Mesodermal cell (in vitro differentiated cells): ENCODE data around the gene PCBP3.
"Not testable (repeated sequence)": the region's sequence is repeated elsewhere in the genome, so short reads cannot be mapped to it uniquely, and the experiment has no call there.

Source experiments
- H3K27ac ChIP-seq: 2 replicates; pipeline ENCODE4 v1.7.0; 2013; ENCODE audit warnings: mild to moderate bottlenecking, low read depth, low read length, moderate library complexity; ENCODE audit not compliant: severe bottlenecking
- H3K36me3 ChIP-seq: 2 replicates; pipeline ENCODE4 v1.7.1; 2013; ENCODE audit warnings: mild to moderate bottlenecking, low read length, moderate library complexity; ENCODE audit not compliant: control insufficient read depth, insufficient read depth
- H3K4me1 ChIP-seq: one replicate; pipeline ENCODE4 v1.7.1; 2013; ENCODE audit warnings: mild to moderate bottlenecking, low read length; ENCODE audit not compliant: insufficient read depth, control insufficient read depth, poor library complexity, severe bottlenecking
- H3K4me3 ChIP-seq: 2 replicates; pipeline ENCODE4 v1.7.0; 2013; ENCODE audit warnings: low read length, control low read depth, mild to moderate bottlenecking; ENCODE audit not compliant: insufficient read depth, poor library complexity, severe bottlenecking; ENCODE audit errors: extremely low read depth
- H3K9me3 ChIP-seq: 2 replicates; pipeline ENCODE4 v1.7.1; 2013; ENCODE audit warnings: mild to moderate bottlenecking, low read length, moderate library complexity; ENCODE audit not compliant: control insufficient read depth
- WGBS, 2 experiments: methylation state at CpG; one replicate each; pipeline ENCODE4 v1.1.5; 2013; ENCODE audit warnings: missing lambda C conversion rate in 2 of 2; ENCODE audit not compliant: insufficient coverage in 2 of 2; 5-methylcytosine and 5-hydroxymethylcytosine counted together

Gene PCBP3

GRCh38 chr21:45945066-45945867, 301.7 kb downstream of the PCBP3 start:
- Histone ChIP-seq H3K4me1 (no peaks in the 10 kb centered on the region), H3K9me3 (no peaks in the 10 kb centered on the region), H3K27ac (no peak overlapping the region), H3K36me3 (no peaks in the 10 kb centered on the region), H3K4me3 (no peak overlapping the region)
- WGBS, 2 experiments = 93 to 96% methylated on average over 22 to 24 of the region's 24 CpGs

- H3K4me3 ChIP-seq = no peak overlapping the region
- WGBS, 2 experiments = 89 to 91% methylated on average over 12 of the region's 12 CpGs
- no peaks in the 10 kb centered on the region for H3K9me3 ChIP-seq
- H3K4me1 ChIP-seq = no peaks in the 10 kb centered on the region
- no peaks in the 10 kb centered on the region for H3K36me3 ChIP-seq
- no peak overlapping the region for H3K27ac ChIP-seq
Measured at GRCh38 chr21:45945868-45946210, 302.3 kb downstream of the PCBP3 start.

GRCh38 chr21:45947296-45947695, 303.8 kb downstream of the PCBP3 start:
- H3K4me3 ChIP-seq = no peak overlapping the region
- 92 to 95% methylated on average over 16 of the region's 16 CpGs for WGBS, 2 experiments
- H3K4me1 ChIP-seq = peaks cover 4% of the 10 kb centered on the region
- no peak overlapping the region for H3K27ac ChIP-seq
- no peaks in the 10 kb centered on the region for H3K36me3 ChIP-seq
- no peaks in the 10 kb centered on the region for H3K9me3 ChIP-seq

- Histone ChIP-seq H3K27ac (no peak overlapping the region), H3K9me3 (no peaks in the 10 kb centered on the region), H3K4me3 (no peak overlapping the region), H3K36me3 (no peaks in the 10 kb centered on the region), H3K4me1 (peaks cover 4% of the 10 kb centered on the region)
- WGBS, 2 experiments = 95 to 96% methylated on average over 12 to 15 of the region's 16 CpGs
Measured at GRCh38 chr21:45947716-45948255, 304.3 kb downstream of the PCBP3 start.

GRCh38 chr21:45948576-45949141, 305.1 kb downstream of the PCBP3 start:
- H3K27ac ChIP-seq = no peak overlapping the region
- WGBS, 2 experiments = 81 to 82% methylated on average over 25 to 29 of the region's 29 CpGs
- no peaks in the 10 kb centered on the region for H3K9me3 ChIP-seq
- peaks cover 11% of the 10 kb centered on the region for H3K4me1 ChIP-seq
- H3K36me3 ChIP-seq = no peaks in the 10 kb centered on the region
- H3K4me3 ChIP-seq = no peak overlapping the region

GRCh38 chr21:45949928-45950739, 306.6 kb downstream of the PCBP3 start:
- Histone ChIP-seq H3K4me1 (peaks cover 13% of the 10 kb centered on the region), H3K36me3 (no peaks in the 10 kb centered on the region), H3K9me3 (no peaks in the 10 kb centered on the region), H3K4me3 (no peak overlapping the region), H3K27ac (no peak overlapping the region)
- 89 to 90% methylated on average over 34 to 35 of the region's 35 CpGs for WGBS, 2 experiments

- no peak overlapping the region for H3K27ac ChIP-seq
- no peaks in the 10 kb centered on the region for H3K9me3 ChIP-seq
- H3K36me3 ChIP-seq = no peaks in the 10 kb centered on the region
- peaks cover 13% of the 10 kb centered on the region for H3K4me1 ChIP-seq
- H3K4me3 ChIP-seq = no peak overlapping the region
- 64 to 74% methylated on average over 11 to 15 of the region's 21 CpGs for WGBS, 2 experiments
Measured at GRCh38 chr21:45950740-45951515, 307.4 kb downstream of the PCBP3 start.

- Histone ChIP-seq H3K4me3 (no peak overlapping the region), H3K27ac (no peak overlapping the region), H3K36me3 (no peaks in the 10 kb centered on the region), H3K4me1 (peaks cover 13% of the 10 kb centered on the region), H3K9me3 (no peaks in the 10 kb centered on the region)
- WGBS, 2 experiments = 88 to 89% methylated on average over 15 of the region's 15 CpGs
Measured at GRCh38 chr21:45951676-45952075, 308.2 kb downstream of the PCBP3 start.

GRCh38 chr21:45952527-45952926, 309.0 kb downstream of the PCBP3 start:
- H3K27ac ChIP-seq, H3K36me3 ChIP-seq, H3K9me3 ChIP-seq, H3K4me3 ChIP-seq: not testable (repeated sequence)
- 89 to 91% methylated on average over 6 of the region's 10 CpGs for WGBS, 2 experiments
- peaks cover 13% of the 10 kb centered on the region for H3K4me1 ChIP-seq

- no peaks in the 10 kb centered on the region for H3K36me3 ChIP-seq
- peak overlapping the region; percentile 77 for H3K27ac ChIP-seq
- WGBS, 2 experiments = 85 to 88% methylated on average over 11 of the region's 11 CpGs
Measured at GRCh38 chr21:45952974-45953373, 309.4 kb downstream of the PCBP3 start.

More at GRCh38 chr21:45952974-45953373, 309.4 kb downstream of the PCBP3 start:
- Histone ChIP-seq H3K4me3 (no peak overlapping the region), H3K4me1 (peaks cover 13% of the 10 kb centered on the region), H3K9me3 (no peaks in the 10 kb centered on the region)
